ENCODE data around the gene HPCAL1. TPM values are rescaled to one million over a fixed set of nuclear protein-coding genes. Genes with fewer than 3 reads are reported as not detected.
A peak's percentile ranks its signal among the peaks of the same experiment; 100 is the strongest.

The HPCAL1 gene
- total and polyA plus RNA-seq, 2 donors (not counting 1 experiment from before 2014, with no cell fraction given) = 60.3 to 65.1 TPM

GRCh38 chr2:10395893-10396292, 93.2 kb downstream of the HPCAL1 start:
- Histone ChIP-seq H3K9me3 (ENCODE audit: control extremely low read depth in 1 of 3, control insufficient read depth in 2 of 3, insufficient read depth in 1 of 3, low read length in 2 of 3) (peaks cover 0 to 7% (median 0%) of the 10 kb centered on the region in 3 donors), H2AFZ (ENCODE audit: insufficient read depth, low read depth, low read length, poor library complexity, severe bottlenecking) (no peak overlapping the region), H3K4me3 (ENCODE audit: control extremely low read depth in 1 of 5, extremely low read depth in 1 of 5, insufficient read depth in 1 of 5, low read depth in 2 of 5, low read length in 4 of 5) (no peak overlapping the region), H4K20me1 (ENCODE audit: control insufficient read depth, insufficient read depth, low read length, poor library complexity, severe bottlenecking) (peaks cover 37% of the 10 kb centered on the region), H3K27ac (ENCODE audit: low read length in 2 of 2) (no peak overlapping the region), H3K4me1 (ENCODE audit: control insufficient read depth in 2 of 2, insufficient read depth in 2 of 2, low read length in 2 of 2) (peaks cover 15 to 34% of the 10 kb centered on the region in 2 donors), H3K4me2 (replicated peaks; ENCODE audit: low read depth, low read length, poor library complexity, severe bottlenecking) (peak overlapping the region; percentile 2), H3K79me2 (ENCODE audit: control insufficient read depth, insufficient read depth, low read length) (peaks cover 51% of the 10 kb centered on the region), H3K27me3 (replicated peaks in 1 of 4; ENCODE audit: control extremely low read depth in 1 of 4, control insufficient read depth in 3 of 4, insufficient read depth in 4 of 4, low read length in 3 of 4) (no peaks in the 10 kb centered on the region), H3K36me3 (replicated peaks in 1 of 2; ENCODE audit: control extremely low read depth in 1 of 2, control insufficient read depth in 1 of 2, extremely low read depth in 1 of 2, insufficient read depth in 2 of 2, low read length in 1 of 2) (peaks cover 1 to 11% of the 10 kb centered on the region in 2 experiments), H3K9ac (ENCODE audit: low read length) (no peak overlapping the region)
- Mint-ChIP-seq H3K4me3 (no peak overlapping the region), H3K27me3 (no peaks in the 10 kb centered on the region), H3K9me3 (ENCODE audit: insufficient read depth) (no peaks in the 10 kb centered on the region), H3K4me1 (peaks cover 51% of the 10 kb centered on the region), H3K27ac (peak overlapping the region; percentile 80)
- ChIA-PET CTCF (interaction anchor here (0.7 kb wide), 1 partner anchor 14 kb away, joined by 3 read pairs; no protein-coding TSS in a partner anchor), POLR2A (interaction anchor here (1.4 kb wide), 1 partner anchor 12 kb away, joined by 5 read pairs; no protein-coding TSS in a partner anchor)
- ATAC-seq (ENCODE audit: low read depth) = peak; percentile 67
- intact Hi-C loops (cut with micrococcal nuclease) = no loop called here
- TF ChIP-seq EZH2 (IDR thresholded peaks at IDR 0.05; ENCODE audit: borderline replicate concordance, insufficient read depth, low read depth, low read length, poor library complexity, severe bottlenecking) = no peak
- DNase-seq = no peak
- WGBS (ENCODE audit: insufficient coverage) = 88% methylated on average over 13 of the region's 14 CpGs

- Mint-ChIP-seq H3K4me3 (no peak overlapping the region), H3K4me1 (peaks cover 51% of the 10 kb centered on the region), H3K9me3 (ENCODE audit: insufficient read depth) (no peaks in the 10 kb centered on the region), H3K27ac (peak overlapping the region; percentile 80), H3K27me3 (no peaks in the 10 kb centered on the region)
- TF ChIP-seq CTCF (IDR thresholded peaks at IDR 0.05) (no peak), EZH2 (IDR thresholded peaks at IDR 0.05; ENCODE audit: borderline replicate concordance, insufficient read depth, low read depth, low read length, poor library complexity, severe bottlenecking) (no peak)
- Histone ChIP-seq H3K36me3 (replicated peaks in 1 of 2; ENCODE audit: control extremely low read depth in 1 of 2, control insufficient read depth in 1 of 2, extremely low read depth in 1 of 2, insufficient read depth in 2 of 2, low read length in 1 of 2) (peaks cover 1 to 17% of the 10 kb centered on the region in 2 experiments), H3K9me3 (ENCODE audit: control extremely low read depth in 1 of 3, control insufficient read depth in 2 of 3, insufficient read depth in 1 of 3, low read length in 2 of 3) (peaks cover 0 to 7% (median 0%) of the 10 kb centered on the region in 3 donors), H4K20me1 (ENCODE audit: control insufficient read depth, insufficient read depth, low read length, poor library complexity, severe bottlenecking) (peaks cover 42% of the 10 kb centered on the region), H3K4me2 (replicated peaks; ENCODE audit: low read depth, low read length, poor library complexity, severe bottlenecking) (no peak overlapping the region), H3K4me3 (ENCODE audit: control extremely low read depth in 1 of 5, extremely low read depth in 1 of 5, insufficient read depth in 1 of 5, low read depth in 2 of 5, low read length in 4 of 5) (no peak overlapping the region), H3K9ac (ENCODE audit: low read length) (no peak overlapping the region), H3K4me1 (ENCODE audit: control insufficient read depth in 2 of 2, insufficient read depth in 2 of 2, low read length in 2 of 2) (peaks cover 21 to 39% of the 10 kb centered on the region in 2 donors), H3K79me2 (ENCODE audit: control insufficient read depth, insufficient read depth, low read length) (peaks cover 46% of the 10 kb centered on the region), H3K27me3 (replicated peaks in 1 of 4; ENCODE audit: control extremely low read depth in 1 of 4, control insufficient read depth in 3 of 4, insufficient read depth in 4 of 4, low read length in 3 of 4) (no peaks in the 10 kb centered on the region), H3K27ac (ENCODE audit: low read length in 2 of 2) (no peak overlapping the region), H2AFZ (ENCODE audit: insufficient read depth, low read depth, low read length, poor library complexity, severe bottlenecking) (no peak overlapping the region)
- intact Hi-C loops (cut with micrococcal nuclease) = no loop called here
- ATAC-seq (ENCODE audit: low read depth) (no peak), DNase-seq (no peak)
- ChIA-PET CTCF (interaction anchor here (1.5 kb wide), 1 partner anchor 12 kb away, joined by 5 read pairs; no protein-coding TSS in a partner anchor), POLR2A (interaction anchor here (1.4 kb wide), 1 partner anchor 12 kb away, joined by 5 read pairs; no protein-coding TSS in a partner anchor)
- 95% methylated on average over 13 of the region's 13 CpGs for WGBS (ENCODE audit: insufficient coverage)
Measured at GRCh38 chr2:10396464-10396863, 93.8 kb downstream of the HPCAL1 start.
